Peyer's patch (tissue), 4 donors: ENCODE results near the gene EDRF1.

Experiments
- CTCF ChIP-seq, 6 experiments: fragments of 450-650 bp in 4 of 6; fragments of 200-600 bp in 2 of 6; sonication (generic) in 1 of 6; IDR thresholded peaks; one replicate each; pipeline ENCODE4 v1.5.1; 2017 to 2019; ENCODE audit warnings: antibody characterized with exemption in 6 of 6, mild to moderate bottlenecking in 3 of 6, moderate library complexity in 1 of 6
- POLR2A ChIP-seq, 2 donors: fragments of 450-650 bp; IDR thresholded peaks; one replicate each; pipeline ENCODE4 v1.5.1; 2017; ENCODE audit warnings: antibody characterized with exemption in 2 of 2, mild to moderate bottlenecking in 2 of 2, moderate library complexity in 2 of 2

DNA sequence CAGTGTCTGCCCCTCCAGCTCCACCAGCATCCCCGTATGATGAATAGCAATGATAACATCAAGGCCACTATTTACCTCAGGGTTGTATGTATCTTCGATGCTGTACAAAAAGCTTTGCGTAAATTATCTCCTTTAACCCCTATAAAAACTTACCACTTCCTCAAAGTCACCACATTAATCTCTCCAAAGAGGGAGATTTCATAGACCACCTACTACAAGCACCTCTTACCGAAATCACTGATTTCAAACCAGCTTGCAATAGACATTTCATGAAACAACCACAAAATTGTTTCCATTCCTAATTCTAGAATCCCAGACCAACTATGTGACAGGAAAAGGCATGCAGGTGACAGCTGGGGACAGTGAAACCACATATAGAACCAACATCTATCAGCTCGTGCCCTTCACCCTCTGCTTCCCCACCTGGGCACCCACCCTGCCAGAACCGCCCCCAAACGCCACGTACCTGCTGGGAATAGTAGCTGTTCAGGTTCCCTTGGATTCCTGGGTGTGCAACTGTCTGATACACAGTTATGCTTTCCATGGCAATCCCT is 76.2 kb downstream of the EDRF1 start:
- TF ChIP-seq CTCF (IDR thresholded peaks at IDR 0.05) (no peak), POLR2A (IDR thresholded peaks at IDR 0.05) (no peak)
